ENCODE measurements around the gene MORN5.

The MORN5 gene

DNA sequence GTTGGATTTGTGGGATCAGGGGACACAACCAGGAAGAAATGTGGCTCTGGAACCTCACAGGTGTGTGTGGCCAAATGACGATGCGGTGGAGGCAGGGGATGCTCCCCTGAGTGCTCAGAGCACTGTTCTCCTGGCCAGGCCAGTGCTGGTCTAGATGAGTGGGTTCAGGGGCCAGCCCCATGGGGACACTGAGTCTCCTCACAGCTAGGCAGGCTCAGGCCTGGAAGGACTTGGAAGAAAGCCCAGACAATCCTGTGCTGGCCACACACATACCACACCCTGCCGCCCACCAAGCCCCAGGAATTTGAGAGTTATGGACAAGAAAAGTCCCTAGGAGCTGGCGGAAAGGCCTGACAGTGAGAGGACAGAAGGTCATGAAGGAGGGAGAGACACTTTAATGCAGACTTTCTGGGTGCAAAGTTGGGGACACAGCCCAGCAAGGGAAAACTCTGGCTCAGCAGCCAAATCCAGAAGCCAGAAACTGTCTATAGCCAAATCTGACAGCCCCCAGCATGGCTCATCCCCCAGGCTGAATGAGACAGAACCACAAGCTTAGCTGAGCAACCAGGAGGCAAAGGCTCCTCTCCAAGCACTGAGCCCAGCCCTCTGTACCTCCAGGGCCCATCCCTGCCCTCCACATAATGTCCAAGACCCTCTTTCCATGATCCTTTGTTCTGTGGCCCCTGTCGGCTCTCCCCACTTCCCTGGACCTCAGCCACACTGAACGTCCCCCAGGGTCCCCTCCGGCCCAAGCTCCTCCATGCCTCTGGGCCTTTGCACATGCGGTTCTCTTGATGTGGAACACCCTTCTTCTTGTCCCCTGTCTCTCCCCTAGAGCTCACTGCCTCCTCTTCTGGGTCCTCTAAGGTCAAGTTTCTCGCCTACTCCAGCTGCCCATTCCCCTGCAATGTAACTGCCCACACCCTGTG lies 46.7 kb downstream of the MORN5 start:
- no peak for TF ChIP-seq CTCF (IDR thresholded peaks at IDR 0.05)

GRCh38 chr9:122207096-122207495 lies 47.4 kb downstream of the MORN5 start:
- TF ChIP-seq CTCF (IDR thresholded peaks at IDR 0.05): no peak

DNA sequence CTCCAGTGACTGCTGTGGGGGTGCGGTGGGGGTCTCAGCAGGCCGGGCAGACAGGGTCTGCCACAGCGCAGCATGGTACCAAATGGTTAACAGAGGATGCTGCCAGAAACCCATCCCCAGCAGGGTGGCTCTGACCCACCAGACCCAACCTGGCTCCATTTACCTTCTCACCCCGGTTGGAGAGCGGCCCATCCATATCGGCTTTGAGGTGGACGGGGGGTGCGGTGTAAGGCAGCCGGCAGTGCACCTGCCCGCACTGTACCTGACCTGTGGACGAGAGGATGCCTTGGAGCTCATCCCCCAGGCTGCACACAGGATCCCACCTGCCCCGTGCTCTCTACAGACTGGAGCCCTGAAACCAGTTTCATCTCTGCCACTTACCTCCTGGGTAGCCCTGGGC lies 49.7 kb downstream of the MORN5 start:
- TF ChIP-seq CTCF (IDR thresholded peaks at IDR 0.05): no peak

GRCh38 chr9:122212473-122213004 lies 52.8 kb downstream of the MORN5 start:
- TF ChIP-seq CTCF (IDR thresholded peaks at IDR 0.05): no peak

DNA sequence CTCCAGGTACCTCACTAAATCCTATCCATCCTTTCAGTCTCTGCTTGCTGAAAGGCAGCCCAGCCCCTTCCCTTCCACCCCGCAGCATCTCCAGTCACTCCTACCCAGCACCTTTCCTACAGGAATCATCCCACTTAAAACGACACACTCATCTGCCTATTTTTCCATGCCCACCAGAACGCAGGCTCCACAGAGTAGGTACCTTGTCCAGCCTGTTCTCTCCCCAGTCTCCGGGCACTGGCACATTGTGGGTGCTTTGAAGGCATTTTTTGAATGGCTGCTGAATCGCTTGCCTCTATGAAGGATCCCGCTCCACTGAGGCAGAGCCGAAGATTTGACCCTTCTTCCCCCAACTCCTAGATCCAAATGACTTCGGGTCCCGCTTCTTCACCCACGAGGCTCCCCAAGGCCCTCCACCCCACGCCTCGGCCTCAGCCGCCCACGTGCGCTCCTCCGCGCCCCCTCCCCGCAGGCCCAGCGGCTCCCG lies 53.4 kb downstream of the MORN5 start:
- TF ChIP-seq CTCF (IDR thresholded peaks at IDR 0.05): no peak

DNA sequence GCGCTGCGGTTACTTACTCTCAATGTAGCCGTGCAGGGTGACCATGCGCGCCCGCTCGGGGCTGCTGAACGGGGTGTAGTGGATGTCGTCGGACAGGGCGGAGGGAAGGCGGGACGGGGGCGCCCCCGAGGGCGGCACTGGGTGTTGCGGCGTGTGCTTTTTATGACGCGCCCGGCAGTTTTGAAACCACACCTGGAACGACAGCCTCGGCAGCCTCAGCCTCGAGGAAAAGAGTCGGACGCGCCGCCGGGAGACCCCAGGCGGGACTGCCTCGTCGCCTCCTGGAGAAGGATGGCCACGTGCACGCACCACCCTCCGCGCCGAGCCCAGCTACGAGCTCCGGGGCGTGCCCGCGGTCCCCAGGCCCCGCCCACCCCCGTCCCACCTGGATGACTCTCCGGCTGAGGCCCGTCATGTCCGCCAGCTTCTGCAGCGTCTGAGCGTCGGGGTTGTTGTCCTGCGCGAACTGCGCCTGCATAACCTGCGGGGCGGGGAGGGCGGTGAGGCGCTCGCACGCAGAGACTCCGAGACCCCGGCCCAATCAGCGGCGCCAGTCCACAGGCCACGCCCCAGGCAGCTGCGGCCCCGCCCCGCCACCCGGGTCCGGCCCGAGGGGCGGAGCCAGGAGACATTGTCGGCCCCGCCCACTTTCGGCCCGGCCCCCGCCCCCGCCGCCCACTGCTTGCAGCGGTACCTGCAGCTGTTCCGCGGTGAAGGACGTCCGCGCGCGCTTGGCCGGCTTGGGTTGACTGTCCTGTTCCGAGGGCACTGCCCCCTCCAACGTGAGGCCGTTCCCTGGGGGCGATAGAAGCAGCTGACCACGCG lies 54.1 kb downstream of the MORN5 start:
- TF ChIP-seq CTCF (IDR thresholded peaks at IDR 0.05): no peak

DNA sequence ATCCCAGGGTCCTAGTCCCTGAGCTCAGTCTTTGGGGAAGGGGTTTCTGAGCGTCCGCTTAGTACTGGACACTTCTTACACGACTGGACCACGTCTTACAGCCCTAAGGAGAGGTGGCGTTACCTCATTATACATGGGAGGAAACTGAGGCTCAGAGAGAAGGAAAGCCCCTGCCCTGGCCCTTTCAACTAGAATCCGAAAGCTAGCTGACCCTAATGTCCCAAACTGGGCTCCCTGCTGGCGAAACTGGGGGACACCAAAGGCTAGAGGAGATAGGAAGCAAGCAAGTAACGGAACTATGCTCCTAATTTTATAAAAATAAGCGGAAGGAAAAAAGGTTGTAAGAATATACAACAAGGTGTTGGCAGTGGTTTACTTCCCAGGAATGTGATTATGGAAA lies 54.8 kb downstream of the MORN5 start:
- no peak for TF ChIP-seq CTCF (IDR thresholded peaks at IDR 0.05)

All from LNCAP (cell line).